Neuronal stem cell (in vitro differentiated cells): Measurements from ENCODE around the gene CBLL1.

Experiments
- DNase-seq: peaks from one replicate; pipeline ENCODE4 v3.0.0-alpha.2; 2013; ENCODE audit warnings: low spot score
- H2AFZ ChIP-seq: one replicate; pipeline ENCODE4 v1.6.1; 2013; ENCODE audit warnings: mild to moderate bottlenecking, low read length, inconsistent platforms
- H2AK5ac ChIP-seq: 2 replicates; pipeline ENCODE4 v1.6.1; 2013; ENCODE audit warnings: low read depth, mild to moderate bottlenecking, inconsistent platforms, low read length, moderate library complexity, mixed read lengths
- H2BK120ac ChIP-seq: 2 replicates; pipeline ENCODE4 v1.6.1; 2013; ENCODE audit warnings: low read depth, mild to moderate bottlenecking, inconsistent platforms, low read length, moderate library complexity, mixed read lengths
- H2BK12ac ChIP-seq: one replicate; pipeline ENCODE4 v1.6.1; 2013; ENCODE audit warnings: low read length, inconsistent platforms
- H2BK15ac ChIP-seq: 2 replicates; pipeline ENCODE4 v1.6.1; 2013; ENCODE audit warnings: mild to moderate bottlenecking, low read length, inconsistent platforms, mixed read lengths
- H2BK5ac ChIP-seq: one replicate; pipeline ENCODE4 v1.6.1; 2013; ENCODE audit warnings: inconsistent platforms, mild to moderate bottlenecking, low read length, moderate library complexity
- H3K14ac ChIP-seq: one replicate; pipeline ENCODE4 v1.6.1; 2013; ENCODE audit warnings: low read length, inconsistent platforms
- H3K18ac ChIP-seq: 2 replicates; pipeline ENCODE4 v1.6.1; 2013; ENCODE audit warnings: low read length, inconsistent platforms
- H3K23ac ChIP-seq: 2 replicates; pipeline ENCODE4 v1.6.1; 2013; ENCODE audit warnings: low read depth, mild to moderate bottlenecking, mixed read lengths, low read length, inconsistent platforms; ENCODE audit not compliant: poor library complexity
- H3K27ac ChIP-seq: replicated peaks from 3 replicates; pipeline ENCODE4 v1.5.1; 2013; ENCODE audit warnings: low read length, inconsistent platforms
- H3K27me3 ChIP-seq, 3 experiments: 2 replicates each; pipeline ENCODE4 v1.6.1; 2013; ENCODE audit warnings: low read length in 3 of 3, mild to moderate bottlenecking in 2 of 3, inconsistent platforms in 1 of 3, low read depth in 1 of 3, mixed read lengths in 1 of 3, moderate library complexity in 1 of 3; ENCODE audit not compliant: control insufficient read depth in 3 of 3, insufficient read depth in 3 of 3
- H3K36me3 ChIP-seq, 2 donors: replicated peaks in 1 of 2; 2 replicates each; pipeline ENCODE4 v1.6.1; 2013; ENCODE audit warnings: low read length in 2 of 2; ENCODE audit not compliant: control insufficient read depth in 2 of 2, insufficient read depth in 2 of 2
- H3K4ac ChIP-seq: 2 replicates; pipeline ENCODE4 v1.6.1; 2013; ENCODE audit warnings: inconsistent platforms, mild to moderate bottlenecking, low read length, moderate library complexity
- H3K4me1 ChIP-seq, 2 donors: 1 replicate in 1 of 2; 2 replicates in 1 of 2; pipeline ENCODE4 v1.6.1; 2013; ENCODE audit warnings: low read length in 2 of 2, low read depth in 1 of 2; ENCODE audit not compliant: control insufficient read depth in 2 of 2, insufficient read depth in 1 of 2
- H3K4me2 ChIP-seq: one replicate; pipeline ENCODE4 v1.6.1; 2013; ENCODE audit warnings: mild to moderate bottlenecking, low read length, inconsistent platforms; ENCODE audit not compliant: insufficient read depth, poor library complexity, severe bottlenecking
- H3K4me3 ChIP-seq, 2 donors: 2 replicates each; pipeline ENCODE4 v1.5.1; 2013; ENCODE audit warnings: low read length in 2 of 2, mild to moderate bottlenecking in 2 of 2, inconsistent platforms in 1 of 2, moderate library complexity in 1 of 2
- H3K79me1 ChIP-seq: one replicate; pipeline ENCODE4 v1.6.1; 2013; ENCODE audit warnings: low read depth, mild to moderate bottlenecking, inconsistent platforms, low read length, moderate library complexity
- H3K9ac ChIP-seq: one replicate; pipeline ENCODE4 v1.6.1; 2013; ENCODE audit warnings: mild to moderate bottlenecking, low read depth, low read length, inconsistent platforms; ENCODE audit not compliant: poor library complexity
- H3K9me3 ChIP-seq, 2 donors: replicated peaks in 1 of 2; 2 replicates each; pipeline versions ENCODE3 to v1.6.1; 2013; ENCODE audit warnings: low read length in 2 of 2, mild to moderate bottlenecking in 2 of 2, inconsistent platforms in 1 of 2, low read depth in 1 of 2, mixed read lengths in 1 of 2, moderate library complexity in 1 of 2; ENCODE audit not compliant: control insufficient read depth in 2 of 2, insufficient read depth in 1 of 2
- H4K8ac ChIP-seq: one replicate; pipeline ENCODE4 v1.6.1; 2013; ENCODE audit warnings: low read depth, mild to moderate bottlenecking, inconsistent platforms, low read length, moderate library complexity
- H4K91ac ChIP-seq: one replicate; pipeline ENCODE4 v1.6.1; 2013; ENCODE audit warnings: low read length, low read depth, mild to moderate bottlenecking, inconsistent platforms; ENCODE audit not compliant: poor library complexity
- WGBS, 2 donors: extraction: QIAGEN DNeasy Blood & Tissue Kit; methylation state at CpG; one replicate each; pipeline ENCODE4 v1.1.7; 2013; ENCODE audit warnings: missing lambda C conversion rate in 2 of 2, mixed read lengths in 1 of 2; ENCODE audit not compliant: insufficient read length in 2 of 2, insufficient replicate concordance in 1 of 2; ENCODE audit errors: extremely low coverage in 2 of 2; 5-methylcytosine and 5-hydroxymethylcytosine counted together

Gene CBLL1

GRCh38 chr7:107782374-107782773 lies 38.4 kb downstream of the CBLL1 start:
- Histone ChIP-seq H3K4ac (no peak overlapping the region), H3K36me3 (no peaks in the 10 kb centered on the region), H3K4me1 (no peaks in the 10 kb centered on the region), H3K14ac (no peak overlapping the region), H2BK120ac (no peak overlapping the region), H3K18ac (no peak overlapping the region), H2BK15ac (no peak overlapping the region), H2BK12ac (no peak overlapping the region), H4K91ac (no peak overlapping the region), H3K27ac (no peak overlapping the region), H3K4me2 (no peak overlapping the region), H2AFZ (no peak overlapping the region), H3K9ac (no peak overlapping the region), H3K9me3 (no peaks in the 10 kb centered on the region), H3K23ac (no peak overlapping the region), H2BK5ac (no peak overlapping the region), H3K27me3 (peaks cover 0 to 14% (median 0%) of the 10 kb centered on the region in 3 experiments), H4K8ac (no peak overlapping the region), H2AK5ac (no peak overlapping the region), H3K79me1 (no peaks in the 10 kb centered on the region), H3K4me3 (no peak overlapping the region)
- no peak for DNase-seq
- WGBS, 2 donors: no CpG with 5 or more reads among the region's 3 CpGs

GRCh38 chr7:107783648-107784047 lies 39.7 kb downstream of the CBLL1 start:
- Histone ChIP-seq H2BK120ac (no peak overlapping the region), H3K4ac (no peak overlapping the region), H3K4me2 (no peak overlapping the region), H2BK15ac (no peak overlapping the region), H2BK5ac (no peak overlapping the region), H2AK5ac (no peak overlapping the region), H3K36me3 (no peaks in the 10 kb centered on the region), H3K9me3 (no peaks in the 10 kb centered on the region), H3K23ac (no peak overlapping the region), H3K9ac (no peak overlapping the region), H3K4me1 (no peaks in the 10 kb centered on the region), H3K4me3 (no peak overlapping the region), H4K8ac (no peak overlapping the region), H3K27me3 (peaks cover 0 to 14% (median 0%) of the 10 kb centered on the region in 3 experiments), H3K14ac (no peak overlapping the region), H3K18ac (no peak overlapping the region), H2BK12ac (no peak overlapping the region), H3K79me1 (no peaks in the 10 kb centered on the region), H2AFZ (no peak overlapping the region), H3K27ac (no peak overlapping the region), H4K91ac (no peak overlapping the region)
- WGBS, 2 donors: no CpG with 5 or more reads among the region's 1 CpG
- DNase-seq: no peak

- Histone ChIP-seq H3K79me1 (no peaks in the 10 kb centered on the region), H2BK120ac (no peak overlapping the region), H3K9me3 (no peaks in the 10 kb centered on the region), H3K18ac (no peak overlapping the region), H3K23ac (no peak overlapping the region), H3K14ac (no peak overlapping the region), H3K4me1 (no peaks in the 10 kb centered on the region), H2BK12ac (no peak overlapping the region), H3K4ac (no peak overlapping the region), H4K91ac (no peak overlapping the region), H2BK5ac (no peak overlapping the region), H3K4me2 (no peak overlapping the region), H3K36me3 (no peaks in the 10 kb centered on the region), H3K27ac (no peak overlapping the region), H2AK5ac (no peak overlapping the region), H3K4me3 (no peak overlapping the region), H3K27me3 (peaks cover 0 to 14% (median 0%) of the 10 kb centered on the region in 3 experiments), H4K8ac (no peak overlapping the region), H2AFZ (no peak overlapping the region), H3K9ac (no peak overlapping the region), H2BK15ac (no peak overlapping the region)
- no CpG with 5 or more reads among the region's 2 CpGs for WGBS, 2 donors
- no peak for DNase-seq
Measured at GRCh38 chr7:107785170-107785569, 41.2 kb downstream of the CBLL1 start.

GRCh38 chr7:107785926-107786325 lies 42.0 kb downstream of the CBLL1 start:
- Histone ChIP-seq H2AFZ (no peak overlapping the region), H2BK120ac (no peak overlapping the region), H3K18ac (no peak overlapping the region), H3K27me3 (peaks cover 0 to 14% (median 0%) of the 10 kb centered on the region in 3 experiments), H4K8ac (no peak overlapping the region), H3K36me3 (no peaks in the 10 kb centered on the region), H3K4me2 (no peak overlapping the region), H3K4ac (no peak overlapping the region), H3K4me1 (no peaks in the 10 kb centered on the region), H2BK5ac (no peak overlapping the region), H2AK5ac (no peak overlapping the region), H2BK12ac (no peak overlapping the region), H3K4me3 (no peak overlapping the region), H3K27ac (no peak overlapping the region), H2BK15ac (no peak overlapping the region), H4K91ac (no peak overlapping the region), H3K9me3 (no peaks in the 10 kb centered on the region), H3K14ac (no peak overlapping the region), H3K79me1 (no peaks in the 10 kb centered on the region), H3K23ac (no peak overlapping the region), H3K9ac (no peak overlapping the region)
- no peak for DNase-seq
- no CpG with 5 or more reads among the region's 2 CpGs for WGBS, 2 donors
